Stimulated activated CD8-positive, alpha-beta memory T cell treated with anti-CD3 and anti-CD28 coated beads, Interleukin-4, amount 100 ng/mL, for 48 hours (primary cell): ENCODE data around the gene PPFIA4.

Experiments used
- DNase-seq: peaks from one replicate; pipeline ENCODE4 v3.0.0-alpha.2; 2020

The PPFIA4 gene

GRCh38 chr1:203041351-203041932 is 15.2 kb downstream of the PPFIA4 start:
- no peak for DNase-seq

- DNase-seq: no peak
These were observed 17.7 kb downstream of the PPFIA4 start for GRCh38 chr1:203043830-203044545.

GRCh38 chr1:203044546-203045250 is 18.4 kb downstream of the PPFIA4 start:
- no peak for DNase-seq

- DNase-seq: no peak
These were observed 19.0 kb downstream of the PPFIA4 start for GRCh38 chr1:203045336-203045735.

- DNase-seq: no peak
These were observed 19.7 kb downstream of the PPFIA4 start for GRCh38 chr1:203045821-203046594.

- no peak for DNase-seq
These were observed 20.8 kb downstream of the PPFIA4 start for GRCh38 chr1:203046984-203047630.

- no peak for DNase-seq
These were observed 21.8 kb downstream of the PPFIA4 start for GRCh38 chr1:203048086-203048485.

- DNase-seq: no peak
These were observed 22.3 kb downstream of the PPFIA4 start for GRCh38 chr1:203048555-203049051.

- no peak for DNase-seq
These were observed 22.8 kb downstream of the PPFIA4 start for GRCh38 chr1:203049077-203049476.

GRCh38 chr1:203049576-203050180 is 23.4 kb downstream of the PPFIA4 start:
- DNase-seq: no peak

- no peak for DNase-seq
These were observed 24.5 kb downstream of the PPFIA4 start for GRCh38 chr1:203050826-203051225.

- no peak for DNase-seq
These were observed 25.6 kb downstream of the PPFIA4 start for GRCh38 chr1:203051841-203052324.

- no peak for DNase-seq
These were observed 26.3 kb downstream of the PPFIA4 start for GRCh38 chr1:203052601-203053000.

GRCh38 chr1:203054184-203054583 is 27.9 kb downstream of the PPFIA4 start:
- DNase-seq: no peak

- no peak for DNase-seq
These were observed 28.4 kb downstream of the PPFIA4 start for GRCh38 chr1:203054642-203055041.

- DNase-seq: no peak
These were observed 29.0 kb downstream of the PPFIA4 start for GRCh38 chr1:203055161-203055799.

- DNase-seq: no peak
These were observed 29.7 kb downstream of the PPFIA4 start for GRCh38 chr1:203056012-203056411.

GRCh38 chr1:203056516-203056915 is 30.2 kb downstream of the PPFIA4 start:
- DNase-seq: no peak

- DNase-seq: no peak
These were observed 31.8 kb downstream of the PPFIA4 start for GRCh38 chr1:203057911-203058675.

GRCh38 chr1:203058676-203058935 is 32.3 kb downstream of the PPFIA4 start:
- DNase-seq: no peak

- DNase-seq: no peak
These were observed 33.2 kb downstream of the PPFIA4 start for GRCh38 chr1:203059485-203059884.
